ENCODE measurements around the gene RPL7L1. TPM values are rescaled to one million over a fixed set of nuclear protein-coding genes. Genes with fewer than 3 reads are reported as not detected.
"Not testable (repeated sequence)": the region's sequence is repeated elsewhere in the genome, so short reads cannot be mapped to it uniquely, and the experiment has no call there.

RPL7L1 gene
- total and polyA plus RNA-seq, 7 experiments from 2014 or later = 65.6 to 91.7 (median 78.1) TPM

- Mint-ChIP-seq H3K27ac (peak overlapping the region in 1 of 9 donors; percentile 66), H3K27me3 (no peaks in the 10 kb centered on the region), H3K4me1 (peaks cover under 1 to 32% (median 29%) of the 10 kb centered on the region in 7 donors), H3K36me3 (peaks cover 6 to 28% (median 23%) of the 10 kb centered on the region in 5 donors), H3K4me3 (no peak overlapping the region), H3K9me3 (no peaks in the 10 kb centered on the region)
- Histone ChIP-seq H3K36me3 (ENCODE audit: control insufficient read depth in 2 of 3, insufficient read depth in 3 of 3, low read length in 3 of 3) (peaks cover 22 to 50% (median 23%) of the 10 kb centered on the region in 3 experiments), H3K4me3 (ENCODE audit: low read length) (no peak overlapping the region), H3K27me3 (ENCODE audit: control insufficient read depth in 2 of 2, insufficient read depth in 2 of 2, low read length in 2 of 2) (no peaks in the 10 kb centered on the region), H3K27ac (ENCODE audit: low read depth, low read length) (no peak overlapping the region), H3K9me3 (ENCODE audit: control insufficient read depth in 2 of 3, low read length in 3 of 3) (no peaks in the 10 kb centered on the region), H3K4me1 (ENCODE audit: control insufficient read depth in 2 of 2, insufficient read depth in 2 of 2, low read length in 2 of 2) (peaks cover 0 to 7% of the 10 kb centered on the region in 2 donors)
- ChIA-PET CTCF (interaction anchor here (0.6 to 1.4 kb wide), 3 partner anchors 11 to 210 kb away, joined by 3 to 4 read pairs (median 3); no protein-coding TSS in a partner anchor), POLR2A (interaction anchor here (0.6 to 0.8 kb wide), 3 partner anchors 84 to 1409 kb away, joined by 4 to 6 read pairs (median 5); no protein-coding TSS in a partner anchor)
- intact Hi-C loops (cut with micrococcal nuclease) = no loop called here
- DNase-seq = no peak
- ATAC-seq = no peak
These were observed 6.3 kb downstream of the RPL7L1 start for GRCh38 chr6:42885702-42886101.

- Mint-ChIP-seq H3K27ac (peak overlapping the region in 5 of 9 donors; percentile 22 to 98 (median 32)), H3K4me1 (peaks cover 0 to 33% (median 26%) of the 10 kb centered on the region in 7 donors), H3K36me3 (peaks cover 6 to 25% (median 20%) of the 10 kb centered on the region in 5 donors), H3K4me3 (peak overlapping the region in 1 of 10 donors; percentile 7)
- DNase-seq; H3K27me3 Mint-ChIP-seq; H3K9me3 ChIP-seq (ENCODE audit: control insufficient read depth in 2 of 3, low read length in 3 of 3); ATAC-seq; H3K4me3 ChIP-seq (ENCODE audit: low read length); CTCF ChIA-PET; H3K9me3 Mint-ChIP-seq; H3K27ac ChIP-seq (ENCODE audit: low read depth, low read length); H3K27me3 ChIP-seq (ENCODE audit: control insufficient read depth in 2 of 2, insufficient read depth in 2 of 2, low read length in 2 of 2); intact Hi-C loops (cut with micrococcal nuclease); H3K4me1 ChIP-seq (ENCODE audit: control insufficient read depth in 2 of 2, insufficient read depth in 2 of 2, low read length in 2 of 2): not testable (repeated sequence)
- POLR2A ChIA-PET = interaction anchor here (0.7 to 0.9 kb wide), 3 partner anchors 10 to 237 kb away, joined by 3 to 4 read pairs (median 3); no protein-coding TSS in a partner anchor
- peaks cover 22 to 36% (median 23%) of the 10 kb centered on the region in 3 experiments for H3K36me3 ChIP-seq (ENCODE audit: control insufficient read depth in 2 of 3, insufficient read depth in 3 of 3, low read length in 3 of 3)
These were observed 8.8 kb downstream of the RPL7L1 start for GRCh38 chr6:42888201-42888600.

GRCh38 chr6:42889815-42890214 lies 10.4 kb downstream of the RPL7L1 start:
- peaks cover 0 to 1% (median 0%) of the 10 kb centered on the region in 11 donors for H3K9me3 Mint-ChIP-seq
- peak overlapping the region; percentile 89 to 99 (median 98) for H3K27ac Mint-ChIP-seq
- Histone ChIP-seq H3K9me3 (ENCODE audit: control insufficient read depth in 2 of 3, low read length in 3 of 3) (no peaks in the 10 kb centered on the region), H3K4me1 (ENCODE audit: control insufficient read depth in 2 of 2, insufficient read depth in 2 of 2, low read length in 2 of 2) (peaks cover 0 to 8% of the 10 kb centered on the region in 2 donors), H3K4me3 (ENCODE audit: low read length) (peak overlapping the region; percentile 89), H3K27ac (ENCODE audit: low read depth, low read length) (peak overlapping the region; percentile 87), H3K27me3 (ENCODE audit: control insufficient read depth in 2 of 2, insufficient read depth in 2 of 2, low read length in 2 of 2) (no peaks in the 10 kb centered on the region), H3K36me3 (ENCODE audit: control insufficient read depth in 2 of 3, insufficient read depth in 3 of 3, low read length in 3 of 3) (peaks cover 7 to 20% (median 9%) of the 10 kb centered on the region in 3 experiments)
- peak in 2 of 9 donors; percentile 19 to 33 for DNase-seq
- ATAC-seq = no peak
- peak overlapping the region; percentile 94 to 100 (median 98) for H3K4me3 Mint-ChIP-seq
- ChIA-PET POLR2A (interaction anchor here (0.6 to 4.6 kb wide), 8 partner anchors 10 to 844 kb away, joined by 3 to 101 read pairs (median 4); partner anchors contain the start of genes BICRAL, CNPY3, RPL7L1 and RRP36), CTCF (interaction anchor here (0.6 kb wide), 1 partner anchor 1207 kb away, joined by 3 read pairs; no protein-coding TSS in a partner anchor)
- intact Hi-C loops (cut with micrococcal nuclease) = loop anchor here (1.0 to 10.0 kb wide), 15 partner anchors 9 to 1105 kb away; partner anchors contain the start of genes CNPY3 (in 2 of the 2), RPL7L1 (in 2 of the 2), TBCC (in 2 of the 2) and ABCC10 (in 1 of the 2)
- peaks cover 0 to 26% (median 14%) of the 10 kb centered on the region in 7 donors for H3K4me1 Mint-ChIP-seq
- H3K36me3 Mint-ChIP-seq = peaks cover 0 to 9% (median 6%) of the 10 kb centered on the region in 5 donors
- H3K27me3 Mint-ChIP-seq = no peaks in the 10 kb centered on the region

- peaks cover 2 to 13% (median 5%) of the 10 kb centered on the region in 3 experiments for H3K36me3 ChIP-seq (ENCODE audit: control insufficient read depth in 2 of 3, insufficient read depth in 3 of 3, low read length in 3 of 3)
- ChIA-PET CTCF (interaction anchor here (1.1 to 1.5 kb wide), 2 partner anchors 11 to 229 kb away, joined by 3 to 6 read pairs; partner anchors contain the start of gene RPL7L1), POLR2A (interaction anchor here (0.5 to 4.6 kb wide), 21 partner anchors 10 to 845 kb away, joined by 3 to 101 read pairs (median 3); partner anchors contain the start of genes BICRAL, CNPY3, KLC4 and MRPL2)
- intact Hi-C loops (cut with micrococcal nuclease) = loop anchor here (1.0 to 10.0 kb wide), 15 partner anchors 9 to 1106 kb away; partner anchors contain the start of genes CNPY3 (in 2 of the 2), RPL7L1 (in 2 of the 2), TBCC (in 2 of the 2) and ABCC10 (in 1 of the 2)
- H3K4me3 Mint-ChIP-seq = peak overlapping the region; percentile 94 to 100 (median 98)
- no peaks in the 10 kb centered on the region for H3K9me3 ChIP-seq (ENCODE audit: control insufficient read depth in 2 of 3, low read length in 3 of 3)
- no peaks in the 10 kb centered on the region for H3K27me3 Mint-ChIP-seq
- peaks cover 0 to 9% (median 6%) of the 10 kb centered on the region in 5 donors for H3K36me3 Mint-ChIP-seq
- no peaks in the 10 kb centered on the region for H3K27me3 ChIP-seq (ENCODE audit: control insufficient read depth in 2 of 2, insufficient read depth in 2 of 2, low read length in 2 of 2)
- H3K4me1 Mint-ChIP-seq = peaks cover 0 to 26% (median 14%) of the 10 kb centered on the region in 7 donors
- ATAC-seq (peak; percentile 99), DNase-seq (peak; percentile 70 to 90 (median 87))
- H3K27ac ChIP-seq (ENCODE audit: low read depth, low read length) = peak overlapping the region; percentile 87
- H3K4me3 ChIP-seq (ENCODE audit: low read length) = peak overlapping the region; percentile 89
- peaks cover 0 to 1% (median 0%) of the 10 kb centered on the region in 11 donors for H3K9me3 Mint-ChIP-seq
- H3K4me1 ChIP-seq (ENCODE audit: control insufficient read depth in 2 of 2, insufficient read depth in 2 of 2, low read length in 2 of 2) = peaks cover 0 to 8% of the 10 kb centered on the region in 2 donors
- H3K27ac Mint-ChIP-seq = peak overlapping the region; percentile 89 to 99 (median 98)
These were observed 11.1 kb downstream of the RPL7L1 start for GRCh38 chr6:42890311-42891198.

GRCh38 chr6:42891199-42891722 lies 11.8 kb downstream of the RPL7L1 start:
- Mint-ChIP-seq H3K9me3 (peaks cover 0 to 1% (median 0%) of the 10 kb centered on the region in 11 donors), H3K36me3 (peaks cover 0 to 2% (median 1%) of the 10 kb centered on the region in 5 donors), H3K4me3 (peak overlapping the region; percentile 94 to 100 (median 98)), H3K4me1 (peaks cover 0 to 26% (median 13%) of the 10 kb centered on the region in 7 donors), H3K27ac (peak overlapping the region; percentile 89 to 99 (median 98)), H3K27me3 (no peaks in the 10 kb centered on the region)
- peak overlapping the region; percentile 89 for H3K4me3 ChIP-seq (ENCODE audit: low read length)
- DNase-seq (no peak), ATAC-seq (no peak)
- no peaks in the 10 kb centered on the region for H3K27me3 ChIP-seq (ENCODE audit: control insufficient read depth in 2 of 2, insufficient read depth in 2 of 2, low read length in 2 of 2)
- no peaks in the 10 kb centered on the region for H3K9me3 ChIP-seq (ENCODE audit: control insufficient read depth in 2 of 3, low read length in 3 of 3)
- H3K4me1 ChIP-seq (ENCODE audit: control insufficient read depth in 2 of 2, insufficient read depth in 2 of 2, low read length in 2 of 2) = peaks cover 0 to 8% of the 10 kb centered on the region in 2 donors
- ChIA-PET CTCF (interaction anchor here (0.5 to 1.5 kb wide), 5 partner anchors 9 to 360 kb away, joined by 3 to 6 read pairs (median 3); partner anchors contain the start of gene RPL7L1), POLR2A (interaction anchor here (0.5 to 4.6 kb wide), 21 partner anchors 9 to 630 kb away, joined by 3 to 101 read pairs (median 4); partner anchors contain the start of genes BICRAL, CNPY3, KLC4 and MRPL2)
- H3K27ac ChIP-seq (ENCODE audit: low read depth, low read length) = peak overlapping the region; percentile 87
- H3K36me3 ChIP-seq (ENCODE audit: control insufficient read depth in 2 of 3, insufficient read depth in 3 of 3, low read length in 3 of 3) = peaks cover 0 to 6% (median 0%) of the 10 kb centered on the region in 3 experiments
- intact Hi-C loops (cut with micrococcal nuclease) = loop anchor here (2.0 to 10.0 kb wide), 7 partner anchors 36 to 1106 kb away; partner anchors contain the start of genes CNPY3 (in 1 of the 2), MRPS10 (in 1 of the 2), PEX6 (in 1 of the 2) and PRICKLE4 (in 1 of the 2)
